CD8-positive, alpha-beta memory T cell (primary cell): ENCODE results near the gene TRIM60. TPM values are rescaled to one million over a fixed set of nuclear protein-coding genes. Genes with fewer than 3 reads are reported as not detected.
"Not testable (repeated sequence)": the region's sequence is repeated elsewhere in the genome, so short reads cannot be mapped to it uniquely, and the experiment has no call there.

Source experiments
- CTCF ChIA-PET: fragments of 350-600 bp; sonication (Branson Sonifier 250); formaldehyde crosslinking; loops from one replicate; lab custom pipeline; 2021; ENCODE audit warnings: antibody characterized with exemption; lab: Charles Lee
- POLR2A ChIA-PET: fragments of 350-600 bp; sonication (Branson Sonifier 250); formaldehyde crosslinking; loops from one replicate; lab custom pipeline; 2021; ENCODE audit warnings: antibody characterized with exemption; lab: Charles Lee
- DNase-seq, 5 donors: peaks; one replicate each; pipeline versions ENCODE4 v3.0.0 to v3.0.0-alpha.2; 2020 to 2022; ENCODE audit warnings: mixed read lengths in 1 of 5
- H3K27ac ChIP-seq: one replicate; pipeline ENCODE4 v1.7.0; 2013; ENCODE audit warnings: low read depth, mild to moderate bottlenecking, low read length, moderate library complexity
- H3K27me3 ChIP-seq: 2 replicates; pipeline ENCODE4 v1.7.0; 2013; ENCODE audit warnings: low read length, mild to moderate bottlenecking; ENCODE audit not compliant: insufficient read depth, poor library complexity, severe bottlenecking
- H3K36me3 ChIP-seq: 2 replicates; pipeline ENCODE4 v1.7.0; 2013; ENCODE audit warnings: mild to moderate bottlenecking, low read length, moderate library complexity; ENCODE audit not compliant: insufficient read depth
- H3K4me1 ChIP-seq: 2 replicates; pipeline ENCODE4 v1.7.0; 2013; ENCODE audit warnings: mild to moderate bottlenecking, low read length, moderate library complexity; ENCODE audit not compliant: insufficient read depth
- H3K4me3 ChIP-seq: 2 replicates; pipeline ENCODE4 v1.7.0; 2013; ENCODE audit warnings: mild to moderate bottlenecking, low read length
- H3K9me3 ChIP-seq: 2 replicates; pipeline ENCODE4 v1.7.0; 2013; ENCODE audit warnings: mild to moderate bottlenecking, low read length
- H3K27ac Mint-ChIP-seq, 8 donors: one replicate each; pipeline ENCODE4 v1.8.0; 2020 to 2021; ENCODE audit warnings: mixed read lengths in 8 of 8, mild to moderate bottlenecking in 6 of 8, inconsistent platforms in 3 of 8, moderate library complexity in 3 of 8
- H3K27me3 Mint-ChIP-seq, 2 donors: one replicate each; pipeline ENCODE4 v1.8.0; 2020 to 2021; ENCODE audit warnings: mixed read lengths in 2 of 2, mild to moderate bottlenecking in 1 of 2, moderate library complexity in 1 of 2
- H3K36me3 Mint-ChIP-seq, 3 donors: one replicate each; pipeline ENCODE4 v1.8.0; 2020 to 2021; ENCODE audit warnings: mixed read lengths in 3 of 3, inconsistent platforms in 1 of 3, mild to moderate bottlenecking in 1 of 3
- H3K4me1 Mint-ChIP-seq, 3 donors: one replicate each; pipeline ENCODE4 v1.8.0; 2020 to 2021; ENCODE audit warnings: mixed read lengths in 3 of 3, inconsistent platforms in 1 of 3, mild to moderate bottlenecking in 1 of 3
- H3K4me3 Mint-ChIP-seq, 7 donors: one replicate each; pipeline ENCODE4 v1.8.0; 2020 to 2021; ENCODE audit warnings: mixed read lengths in 7 of 7, mild to moderate bottlenecking in 6 of 7, moderate library complexity in 4 of 7, inconsistent platforms in 2 of 7
- H3K9me3 Mint-ChIP-seq, 5 donors: one replicate each; pipeline ENCODE4 v1.8.0; 2020 to 2022; ENCODE audit warnings: mixed read lengths in 5 of 5, mild to moderate bottlenecking in 3 of 5, moderate library complexity in 2 of 5, inconsistent platforms in 1 of 5
- polyA plus RNA-seq: library from polyadenylated mRNA; unstranded; fragments of 300-500 nt; fragmentation: Illumina TruSeq; gene quantifications from one replicate; pipeline ENCODE4 v1.2.3, GENCODE V29; 2021
- total RNA-seq, 2 experiments: library from RNA; stranded (reverse); gene quantifications; one replicate each; pipeline ENCODE4 v1.2.3, GENCODE V29; 2021

TRIM60 gene
- total and polyA plus RNA-seq, 3 experiments from 2014 or later: not detected

DNA sequence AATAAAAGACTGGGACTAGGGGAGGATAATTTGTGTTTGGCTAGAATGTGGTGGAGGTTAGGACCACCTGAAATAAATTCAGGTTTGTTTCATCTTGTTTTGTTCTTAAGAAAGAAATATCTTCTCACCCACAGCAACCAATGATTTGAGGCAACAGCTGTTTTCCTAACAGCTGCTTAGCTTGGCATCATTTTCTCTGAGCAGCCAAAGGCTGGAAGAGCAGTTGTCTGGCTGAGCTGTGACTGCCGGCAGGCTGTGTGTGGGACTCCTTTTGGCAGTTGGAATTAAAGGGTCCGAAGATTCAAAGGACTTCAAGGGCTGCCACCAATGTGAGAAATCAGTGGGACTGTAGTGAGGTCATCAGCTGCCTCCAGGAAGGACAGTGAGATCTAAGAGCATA, 26.9 kb downstream of the TRIM60 start:
- Histone ChIP-seq H3K4me1 (no peaks in the 10 kb centered on the region), H3K4me3 (no peak overlapping the region), H3K27ac (no peak overlapping the region), H3K36me3 (no peaks in the 10 kb centered on the region), H3K27me3 (no peaks in the 10 kb centered on the region), H3K9me3 (no peaks in the 10 kb centered on the region)
- POLR2A ChIA-PET: no interaction called here
- H3K27me3 Mint-ChIP-seq: peaks cover 1 to 3% of the 10 kb centered on the region in 2 donors
- H3K4me1 Mint-ChIP-seq: no peaks in the 10 kb centered on the region
- no peaks in the 10 kb centered on the region for H3K9me3 Mint-ChIP-seq
- CTCF ChIA-PET: no interaction called here
- no peaks in the 10 kb centered on the region for H3K36me3 Mint-ChIP-seq
- H3K4me3 Mint-ChIP-seq: no peak overlapping the region
- no peak overlapping the region for H3K27ac Mint-ChIP-seq
- no peak for DNase-seq

DNA sequence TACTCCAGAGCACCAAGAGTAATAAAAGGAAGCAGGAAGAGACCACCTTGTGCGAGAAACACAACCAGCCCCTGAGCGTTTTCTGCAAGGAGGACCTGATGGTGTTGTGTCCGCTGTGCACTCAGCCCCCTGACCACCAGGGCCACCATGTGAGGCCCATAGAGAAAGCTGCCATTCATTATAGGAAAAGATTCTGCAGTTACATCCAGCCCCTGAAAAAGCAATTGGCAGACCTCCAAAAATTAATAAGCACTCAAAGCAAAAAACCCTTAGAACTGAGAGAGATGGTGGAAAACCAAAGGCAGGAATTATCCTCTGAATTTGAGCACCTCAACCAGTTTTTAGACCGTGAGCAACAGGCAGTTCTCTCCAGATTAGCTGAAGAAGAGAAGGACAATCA, 27.6 kb downstream of the TRIM60 start:
- no peaks in the 10 kb centered on the region for H3K4me1 ChIP-seq
- peaks cover 1 to 3% of the 10 kb centered on the region in 2 donors for H3K27me3 Mint-ChIP-seq
- H3K27me3 ChIP-seq: no peaks in the 10 kb centered on the region
- no peaks in the 10 kb centered on the region for H3K36me3 ChIP-seq
- no peaks in the 10 kb centered on the region for H3K4me1 Mint-ChIP-seq
- H3K27ac ChIP-seq: no peak overlapping the region
- H3K36me3 Mint-ChIP-seq: no peaks in the 10 kb centered on the region
- H3K9me3 ChIP-seq: no peaks in the 10 kb centered on the region
- ChIA-PET CTCF (no interaction called here), POLR2A (no interaction called here)
- no peaks in the 10 kb centered on the region for H3K9me3 Mint-ChIP-seq
- H3K27ac Mint-ChIP-seq: no peak overlapping the region
- no peak for DNase-seq
- no peak overlapping the region for H3K4me3 ChIP-seq
- H3K4me3 Mint-ChIP-seq: no peak overlapping the region

DNA sequence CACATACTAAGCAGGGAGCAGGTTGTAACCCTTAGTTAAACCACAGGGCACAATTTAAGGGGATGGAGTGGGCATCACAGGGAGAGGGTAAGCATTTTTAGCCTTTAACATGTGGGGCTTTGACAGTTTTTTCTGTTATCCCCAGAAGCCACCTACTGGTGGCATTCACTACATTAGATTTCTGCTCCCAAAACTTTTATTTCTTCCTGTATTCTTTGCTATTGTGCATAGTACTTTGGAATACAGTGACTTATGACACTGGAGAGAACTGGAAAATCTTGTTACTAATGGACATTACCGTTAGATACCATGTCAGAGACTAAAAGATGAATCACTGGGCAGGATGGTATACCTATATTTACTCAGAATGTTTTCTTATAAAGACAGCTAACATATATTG, 29.1 kb downstream of the TRIM60 start:
- Mint-ChIP-seq H3K27me3 (peaks cover 1 to 3% of the 10 kb centered on the region in 2 donors), H3K4me3 (no peak overlapping the region), H3K27ac (no peak overlapping the region), H3K9me3 (no peaks in the 10 kb centered on the region), H3K36me3 (no peaks in the 10 kb centered on the region), H3K4me1 (no peaks in the 10 kb centered on the region)
- Histone ChIP-seq H3K27ac (no peak overlapping the region), H3K4me3 (no peak overlapping the region), H3K27me3 (no peaks in the 10 kb centered on the region), H3K36me3 (no peaks in the 10 kb centered on the region), H3K4me1 (no peaks in the 10 kb centered on the region), H3K9me3 (no peaks in the 10 kb centered on the region)
- POLR2A ChIA-PET: no interaction called here
- CTCF ChIA-PET: no interaction called here
- no peak for DNase-seq

DNA sequence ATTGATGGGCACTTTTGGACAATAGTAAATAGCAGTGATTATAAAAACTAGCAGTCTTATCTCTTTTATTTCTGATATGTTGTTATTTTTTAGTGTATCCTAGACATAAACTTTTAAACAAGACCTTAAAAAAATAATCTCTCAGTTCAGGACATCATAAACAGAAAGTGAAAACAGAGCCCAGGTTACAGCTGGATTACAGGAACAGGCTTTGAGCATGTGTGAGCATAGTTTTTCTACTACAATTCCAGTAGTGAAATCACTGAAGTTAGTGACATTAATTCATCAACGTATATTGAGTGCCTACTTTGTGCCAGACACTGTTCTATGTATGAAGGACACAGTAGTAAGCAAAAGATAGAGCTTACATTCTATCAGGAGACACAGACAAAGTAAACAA, 38.8 kb downstream of the TRIM60 start:
- Mint-ChIP-seq H3K4me3 (no peak overlapping the region), H3K27ac (peak overlapping the region in 1 of 8 donors; percentile 8), H3K4me1 (no peaks in the 10 kb centered on the region), H3K27me3 (no peaks in the 10 kb centered on the region), H3K36me3 (peaks cover 4 to 9% (median 6%) of the 10 kb centered on the region in 3 donors), H3K9me3 (no peaks in the 10 kb centered on the region)
- DNase-seq: no peak
- H3K27me3 ChIP-seq: no peaks in the 10 kb centered on the region
- no peaks in the 10 kb centered on the region for H3K9me3 ChIP-seq
- CTCF ChIA-PET: no interaction called here
- H3K4me1 ChIP-seq: no peaks in the 10 kb centered on the region
- no peak overlapping the region for H3K4me3 ChIP-seq
- POLR2A ChIA-PET: no interaction called here
- no peaks in the 10 kb centered on the region for H3K36me3 ChIP-seq
- no peak overlapping the region for H3K27ac ChIP-seq

DNA sequence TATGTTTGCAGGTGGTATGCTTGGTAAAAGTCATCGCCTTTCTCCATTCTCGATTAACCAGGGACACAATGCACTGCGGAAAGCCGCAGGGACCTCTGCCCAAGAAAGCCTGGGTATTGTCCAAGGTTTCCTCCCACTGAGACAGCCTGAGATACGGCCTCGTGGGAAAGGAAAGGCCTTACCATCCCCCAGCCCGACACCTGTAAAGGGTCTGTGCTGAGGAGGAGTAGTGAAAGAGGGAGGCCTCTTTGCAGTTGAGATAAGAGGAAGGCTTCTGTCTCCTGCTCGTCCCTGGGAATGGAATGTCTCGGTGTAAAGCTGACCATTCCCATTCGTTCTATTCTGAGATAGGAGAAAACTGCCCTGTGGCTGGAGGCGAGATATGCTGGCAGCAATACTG, 41.5 kb downstream of the TRIM60 start:
- H3K4me1 Mint-ChIP-seq, H3K27me3 Mint-ChIP-seq, H3K4me1 ChIP-seq, POLR2A ChIA-PET, H3K4me3 Mint-ChIP-seq, H3K27ac Mint-ChIP-seq, H3K27me3 ChIP-seq, H3K36me3 ChIP-seq, DNase-seq, CTCF ChIA-PET, H3K4me3 ChIP-seq, H3K9me3 ChIP-seq, H3K27ac ChIP-seq, H3K9me3 Mint-ChIP-seq: not testable (repeated sequence)
- H3K36me3 Mint-ChIP-seq: peaks cover 4 to 26% (median 12%) of the 10 kb centered on the region in 3 donors

DNA sequence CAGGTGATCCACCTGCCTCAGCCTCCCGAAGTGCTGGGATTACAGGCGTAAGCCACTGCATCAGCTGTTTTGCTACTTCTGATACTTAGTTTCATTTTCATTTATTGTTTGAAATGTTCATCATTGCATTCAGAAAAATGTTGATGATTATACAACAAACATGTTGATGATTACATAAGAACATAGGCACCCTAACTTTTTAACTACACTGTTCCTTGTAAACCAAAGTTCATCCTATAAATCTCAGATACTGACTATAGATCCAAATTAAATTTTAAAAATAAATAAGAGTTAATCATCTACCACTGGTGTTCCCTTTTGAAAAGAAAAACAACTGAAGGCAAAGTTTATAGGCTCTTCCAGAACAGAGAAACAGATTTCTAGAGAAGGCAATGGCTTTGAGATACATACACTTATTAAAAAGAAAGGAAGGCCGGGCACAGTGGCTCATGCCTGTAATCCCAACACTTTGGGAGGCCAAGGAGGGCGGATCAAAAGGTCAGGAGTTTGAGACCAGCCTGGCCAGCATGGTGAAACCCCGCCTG, 45.3 kb downstream of the TRIM60 start:
- Histone ChIP-seq H3K9me3 (no peaks in the 10 kb centered on the region), H3K27ac (no peak overlapping the region), H3K4me1 (no peaks in the 10 kb centered on the region), H3K4me3 (no peak overlapping the region), H3K27me3 (no peaks in the 10 kb centered on the region), H3K36me3 (peaks cover 4% of the 10 kb centered on the region)
- H3K4me3 Mint-ChIP-seq: no peak overlapping the region
- H3K9me3 Mint-ChIP-seq: no peaks in the 10 kb centered on the region
- H3K27ac Mint-ChIP-seq: no peak overlapping the region
- ChIA-PET CTCF (no interaction called here), POLR2A (no interaction called here)
- no peaks in the 10 kb centered on the region for H3K4me1 Mint-ChIP-seq
- H3K36me3 Mint-ChIP-seq: peaks cover 6 to 44% (median 22%) of the 10 kb centered on the region in 3 donors
- DNase-seq: no peak
- H3K27me3 Mint-ChIP-seq: no peaks in the 10 kb centered on the region

DNA sequence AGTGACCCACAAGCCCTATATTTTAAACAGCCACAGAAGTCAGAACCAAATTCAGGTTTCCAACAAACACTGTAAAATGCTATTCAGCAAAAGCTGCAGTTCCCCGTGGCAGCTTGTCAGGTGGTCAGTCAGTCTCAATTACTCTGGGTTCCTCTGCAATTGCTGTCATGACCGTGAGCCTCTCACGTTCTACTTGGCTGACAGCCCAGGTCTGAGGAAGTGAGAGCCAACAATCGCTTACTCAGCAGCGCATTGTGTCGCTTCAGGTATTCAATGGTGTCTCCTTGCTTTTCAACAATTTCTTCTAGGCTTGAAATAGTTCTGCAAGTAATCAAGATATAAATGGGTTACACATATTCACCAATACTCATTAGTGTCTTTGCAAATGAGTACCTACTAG, 47.7 kb downstream of the TRIM60 start:
- H3K27me3 Mint-ChIP-seq: no peaks in the 10 kb centered on the region
- H3K27ac Mint-ChIP-seq: no peak overlapping the region
- Histone ChIP-seq H3K27me3 (no peaks in the 10 kb centered on the region), H3K4me1 (no peaks in the 10 kb centered on the region), H3K9me3 (no peaks in the 10 kb centered on the region), H3K27ac (no peak overlapping the region), H3K36me3 (peaks cover 4% of the 10 kb centered on the region), H3K4me3 (no peak overlapping the region)
- no peak for DNase-seq
- POLR2A ChIA-PET: no interaction called here
- peaks cover 3 to 45% (median 17%) of the 10 kb centered on the region in 3 donors for H3K36me3 Mint-ChIP-seq
- no peak overlapping the region for H3K4me3 Mint-ChIP-seq
- no peaks in the 10 kb centered on the region for H3K4me1 Mint-ChIP-seq
- no peaks in the 10 kb centered on the region for H3K9me3 Mint-ChIP-seq
- CTCF ChIA-PET: no interaction called here

DNA sequence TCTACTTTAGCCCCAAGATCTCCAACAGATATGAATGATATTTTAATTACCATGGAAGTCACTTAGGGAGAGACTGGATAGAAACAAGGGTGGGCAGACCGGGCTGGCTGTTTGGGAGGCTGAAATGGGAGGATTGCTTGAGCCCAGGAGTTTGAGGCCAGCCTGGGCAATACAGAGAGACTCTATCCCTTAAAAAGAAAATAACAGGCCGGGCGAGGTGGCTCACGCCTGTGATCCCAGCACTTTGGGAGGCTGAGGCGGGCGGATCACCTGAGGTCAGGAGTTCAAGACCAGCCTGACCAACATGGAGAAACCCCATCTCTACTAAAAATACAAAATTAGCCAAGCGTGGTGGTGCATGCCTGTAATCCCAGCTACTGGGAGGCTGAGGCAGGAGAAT, 53.0 kb downstream of the TRIM60 start:
- CTCF ChIA-PET, DNase-seq, H3K27ac ChIP-seq, POLR2A ChIA-PET, H3K4me3 ChIP-seq, H3K4me1 ChIP-seq, H3K27me3 Mint-ChIP-seq, H3K9me3 Mint-ChIP-seq, H3K4me1 Mint-ChIP-seq, H3K36me3 ChIP-seq, H3K4me3 Mint-ChIP-seq, H3K9me3 ChIP-seq, H3K27me3 ChIP-seq, H3K27ac Mint-ChIP-seq: not testable (repeated sequence)
- H3K36me3 Mint-ChIP-seq: peaks cover 9 to 55% (median 19%) of the 10 kb centered on the region in 3 donors

DNA sequence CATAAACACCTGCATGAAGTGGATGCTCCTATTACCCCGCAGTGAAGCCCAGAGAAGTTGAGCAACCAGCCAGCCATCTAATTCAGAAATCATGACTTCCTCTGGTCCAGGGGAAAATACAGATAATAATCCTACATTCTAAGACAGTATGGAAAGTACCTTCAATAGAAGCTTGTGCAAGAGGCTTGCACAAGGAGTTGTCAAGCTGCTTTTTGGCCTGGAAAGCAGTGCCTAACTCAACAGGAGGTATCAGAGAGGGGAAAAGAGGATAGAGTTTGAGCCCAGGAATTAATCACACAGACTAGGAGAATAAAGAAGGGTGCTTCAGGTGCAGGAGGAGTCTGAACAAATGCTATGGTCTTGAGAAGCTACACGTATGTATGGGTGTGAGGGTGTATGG, 54.1 kb downstream of the TRIM60 start:
- H3K9me3 ChIP-seq: no peaks in the 10 kb centered on the region
- CTCF ChIA-PET: interaction anchor here (1.2 to 2.2 kb wide), 2 partner anchors 10 to 11 kb away, joined by 3 to 7 read pairs; no protein-coding TSS in a partner anchor
- DNase-seq: no peak
- H3K27me3 Mint-ChIP-seq: no peaks in the 10 kb centered on the region
- H3K27ac Mint-ChIP-seq: no peak overlapping the region
- POLR2A ChIA-PET: no interaction called here
- peaks cover 6 to 55% (median 19%) of the 10 kb centered on the region in 3 donors for H3K36me3 Mint-ChIP-seq
- H3K4me3 ChIP-seq: no peak overlapping the region
- no peaks in the 10 kb centered on the region for H3K4me1 Mint-ChIP-seq
- no peaks in the 10 kb centered on the region for H3K4me1 ChIP-seq
- peaks cover 6% of the 10 kb centered on the region for H3K36me3 ChIP-seq
- H3K9me3 Mint-ChIP-seq: no peaks in the 10 kb centered on the region
- H3K4me3 Mint-ChIP-seq: no peak overlapping the region
- no peaks in the 10 kb centered on the region for H3K27me3 ChIP-seq
- no peak overlapping the region for H3K27ac ChIP-seq
